GM12873 (cell line): ENCODE measurements around the gene FCN1.

Source experiments
- TF ChIP-seq, protein P1 (sequence below): IDR thresholded peaks from 2 replicates; pipeline ENCODE4 v1.5.1; 2012; ENCODE audit warnings: low read depth, mild to moderate bottlenecking, moderate library complexity, low read length, control low read depth; ENCODE audit not compliant: insufficient read depth; ENCODE audit errors: missing control alignments

FCN1 gene

GRCh38 chr9:134923466-134923865 is 5.8 kb upstream of the FCN1 start:
- TF ChIP-seq, protein P1, sequence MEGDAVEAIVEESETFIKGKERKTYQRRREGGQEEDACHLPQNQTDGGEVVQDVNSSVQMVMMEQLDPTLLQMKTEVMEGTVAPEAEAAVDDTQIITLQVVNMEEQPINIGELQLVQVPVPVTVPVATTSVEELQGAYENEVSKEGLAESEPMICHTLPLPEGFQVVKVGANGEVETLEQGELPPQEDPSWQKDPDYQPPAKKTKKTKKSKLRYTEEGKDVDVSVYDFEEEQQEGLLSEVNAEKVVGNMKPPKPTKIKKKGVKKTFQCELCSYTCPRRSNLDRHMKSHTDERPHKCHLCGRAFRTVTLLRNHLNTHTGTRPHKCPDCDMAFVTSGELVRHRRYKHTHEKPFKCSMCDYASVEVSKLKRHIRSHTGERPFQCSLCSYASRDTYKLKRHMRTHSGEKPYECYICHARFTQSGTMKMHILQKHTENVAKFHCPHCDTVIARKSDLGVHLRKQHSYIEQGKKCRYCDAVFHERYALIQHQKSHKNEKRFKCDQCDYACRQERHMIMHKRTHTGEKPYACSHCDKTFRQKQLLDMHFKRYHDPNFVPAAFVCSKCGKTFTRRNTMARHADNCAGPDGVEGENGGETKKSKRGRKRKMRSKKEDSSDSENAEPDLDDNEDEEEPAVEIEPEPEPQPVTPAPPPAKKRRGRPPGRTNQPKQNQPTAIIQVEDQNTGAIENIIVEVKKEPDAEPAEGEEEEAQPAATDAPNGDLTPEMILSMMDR = no peak

- TF ChIP-seq, protein P1 = no peak
Observed at GRCh38 chr9:134922932-134923240, 5.2 kb upstream of the FCN1 start.

GRCh38 chr9:134922066-134922931 is 4.6 kb upstream of the FCN1 start:
- TF ChIP-seq, protein P1 = no peak

- TF ChIP-seq, protein P1 = no peak
Observed at GRCh38 chr9:134919303-134919702, 1.6 kb upstream of the FCN1 start.

DNA sequence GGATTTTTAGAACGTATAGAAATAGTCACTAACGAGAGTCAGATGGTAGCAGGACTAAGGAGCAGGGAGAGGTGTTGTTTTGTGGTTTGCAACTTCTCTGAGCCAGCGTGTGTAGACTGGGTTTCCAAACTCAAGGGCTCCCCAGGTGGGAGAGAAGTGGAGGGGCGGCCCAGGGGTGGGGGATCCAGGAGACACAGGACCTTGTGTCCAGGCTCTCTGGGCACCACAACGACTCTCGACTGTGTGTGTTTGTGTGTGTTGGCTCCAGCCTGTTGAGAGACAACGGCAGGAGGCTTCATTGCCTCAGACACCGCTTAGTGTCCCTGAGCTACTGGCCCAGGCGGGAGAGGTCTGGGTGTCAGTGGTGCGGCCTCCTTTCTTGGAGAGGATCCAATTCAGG is 934 bp upstream of the FCN1 start:
- TF ChIP-seq, protein P1 = no peak

GRCh38 chr9:134916161-134916665 is 1.5 kb downstream of the FCN1 start:
- TF ChIP-seq, protein P1 = no peak

GRCh38 chr9:134915046-134915985 is 2.4 kb downstream of the FCN1 start:
- TF ChIP-seq, protein P1 = no peak
